WTC11 (cell line): ENCODE results near the gene SRSF9. TPM values are rescaled to one million over a fixed set of nuclear protein-coding genes. Genes with fewer than 3 reads are reported as not detected.

Experiments
- ATAC-seq: fragments of 200-7000 bp; cut with Tn5 transposase; 2 replicates; pipeline ENCODE4 v1.10.0; 2021; ENCODE audit warnings: mild to moderate bottlenecking, moderate library complexity
- CTCF ChIA-PET: fragments of 300-600 bp; sonication (Branson Sonifier 250); formaldehyde crosslinking; loops from one replicate; lab custom pipeline; 2021; ENCODE audit warnings: antibody characterized with exemption; lab: Charles Lee
- POLR2A ChIA-PET: fragments of 350-600 bp; sonication (Branson Sonifier 250); formaldehyde crosslinking; loops from one replicate; lab custom pipeline; 2021; ENCODE audit warnings: antibody characterized with exemption; lab: Charles Lee
- DNase-seq: peaks from one replicate; pipeline ENCODE4 v3.0.0; 2021; ENCODE audit warnings: low spot score
- H3K27ac Mint-ChIP-seq: 2 replicates; pipeline ENCODE4 v1.8.0; 2021; ENCODE audit warnings: mixed read lengths
- H3K27me3 Mint-ChIP-seq: 2 replicates; pipeline ENCODE4 v1.8.0; 2021; ENCODE audit warnings: low read depth, mild to moderate bottlenecking, moderate library complexity, mixed read lengths
- H3K36me3 Mint-ChIP-seq: 2 replicates; pipeline ENCODE4 v1.8.0; 2021; ENCODE audit warnings: mixed read lengths
- H3K4me1 Mint-ChIP-seq: 2 replicates; pipeline ENCODE4 v1.8.0; 2022; ENCODE audit warnings: mixed read lengths
- H3K4me3 Mint-ChIP-seq: 2 replicates; pipeline ENCODE4 v1.8.0; 2021; ENCODE audit warnings: mild to moderate bottlenecking, moderate library complexity, mixed read lengths
- H3K9me3 Mint-ChIP-seq: 2 replicates; pipeline ENCODE4 v1.8.0; 2021; ENCODE audit warnings: mixed read lengths
- CREB1 ChIP-seq: sonication (generic); formaldehyde crosslinking; IDR thresholded peaks from 2 replicates; pipeline ENCODE4 v1.8.0; 2023; ENCODE audit warnings: mild to moderate bottlenecking, missing genetic modification reagents
- CREM ChIP-seq: sonication (generic); formaldehyde crosslinking; IDR thresholded peaks from 2 replicates; pipeline ENCODE4 v1.8.1; 2022; ENCODE audit warnings: mild to moderate bottlenecking, missing genetic modification reagents, moderate library complexity
- GRHL2 ChIP-seq: fragments of 250-450 bp; sonication (Bioruptor Pico); IDR thresholded peaks from 2 replicates; pipeline ENCODE4 v1.8.0; 2022; ENCODE audit warnings: mild to moderate bottlenecking, moderate library complexity; ENCODE audit not compliant: insufficient replicate concordance, severe bottlenecking
- OVOL2 ChIP-seq: fragments of 250-450 bp; sonication (Bioruptor Pico); IDR thresholded peaks from 2 replicates; pipeline ENCODE4 v1.9.0; 2021; ENCODE audit warnings: mild to moderate bottlenecking, borderline replicate concordance
- SOX15 ChIP-seq: fragments of 250-450 bp; sonication (Bioruptor Pico); IDR thresholded peaks from 2 replicates; pipeline ENCODE4 v1.9.0; 2021; ENCODE audit warnings: mild to moderate bottlenecking
- ZNF219 ChIP-seq: sonication (generic); formaldehyde crosslinking; IDR thresholded peaks from 2 replicates; pipeline ENCODE4 v1.8.0; 2023; ENCODE audit warnings: missing genetic modification reagents, mild to moderate bottlenecking, borderline replicate concordance
- ZNF232 ChIP-seq: sonication (generic); formaldehyde crosslinking; IDR thresholded peaks from 2 replicates; pipeline ENCODE4 v1.8.0; 2022; ENCODE audit warnings: mild to moderate bottlenecking, missing genetic modification reagents
- ZNF416 ChIP-seq: fragments of 250-450 bp; sonication (Bioruptor Pico); IDR thresholded peaks from 2 replicates; pipeline ENCODE4 v1.9.0; 2021; ENCODE audit warnings: mild to moderate bottlenecking, inconsistent platforms
- total RNA-seq: library from RNA; stranded (reverse); gene quantifications from 3 replicates; pipeline ENCODE4 v1.2.3, GENCODE V29; 2021
- TF ChIP-seq, protein P1 (sequence below): sonication (generic); formaldehyde crosslinking; conservative IDR thresholded peaks from 2 replicates; pipeline ENCODE4 v1.8.1; 2022; ENCODE audit warnings: mild to moderate bottlenecking, missing genetic modification reagents
- TF ChIP-seq, protein P2 (sequence below): fragments of 250-450 bp; sonication (Bioruptor Pico); IDR thresholded peaks from 2 replicates; pipeline ENCODE4 v1.9.0; 2021; ENCODE audit warnings: mild to moderate bottlenecking, borderline replicate concordance
- TF ChIP-seq, protein P3 (sequence below): sonication (generic); formaldehyde crosslinking; IDR thresholded peaks from 2 replicates; pipeline ENCODE4 v1.8.0; 2022; ENCODE audit warnings: mild to moderate bottlenecking, missing genetic modification reagents
- TF ChIP-seq, protein P4 (sequence below): sonication (generic); formaldehyde crosslinking; IDR thresholded peaks from 2 replicates; pipeline ENCODE4 v1.8.0; 2022; ENCODE audit warnings: missing genetic modification reagents
- TF ChIP-seq, protein P5 (sequence below): sonication (generic); formaldehyde crosslinking; IDR thresholded peaks from 2 replicates; pipeline ENCODE4 v1.8.0; 2023; ENCODE audit warnings: missing genetic modification reagents
- TF ChIP-seq, protein P6 (sequence below): sonication (generic); formaldehyde crosslinking; IDR thresholded peaks from 2 replicates; pipeline ENCODE4 v1.8.1; 2023; ENCODE audit warnings: mild to moderate bottlenecking, missing genetic modification reagents, moderate library complexity

The SRSF9 gene
- total RNA-seq, 1 experiment from 2014 or later, result 286 TPM

DNA sequence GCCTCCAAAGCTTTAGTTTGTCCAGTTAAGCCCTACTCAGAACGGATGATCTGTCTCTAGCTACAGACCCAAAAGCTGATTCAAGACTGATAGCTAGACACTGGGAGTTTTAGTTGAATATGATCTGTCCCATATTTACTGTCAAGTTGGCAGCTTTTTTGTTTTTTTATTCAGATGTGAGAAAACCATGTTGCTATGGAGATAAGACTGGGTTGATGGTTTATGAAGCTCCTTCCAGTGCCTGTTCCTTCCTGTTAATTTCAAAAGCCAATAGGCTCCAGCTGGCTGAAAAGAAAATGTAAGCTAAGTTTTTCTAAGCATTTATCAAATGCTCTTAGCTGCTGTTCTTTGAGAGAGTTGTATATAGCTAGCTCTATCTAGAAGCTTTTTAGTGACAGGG lies 31.0 kb upstream of the SRSF9 start:
- H3K27me3 Mint-ChIP-seq, result no peaks in the 10 kb centered on the region
- H3K9me3 Mint-ChIP-seq, result no peaks in the 10 kb centered on the region; the same call in 1 of the 2 replicates
- TF ChIP-seq GRHL2 (CRISPR knock-in tag) (no peak), CREB1 (CRISPR knock-in tag) (no peak), SOX15 (CRISPR knock-in tag) (no peak), OVOL2 (no peak), CREM (CRISPR knock-in tag) (no peak), ZNF416 (CRISPR knock-in tag) (no peak), ZNF219 (CRISPR knock-in tag) (no peak), ZNF232 (no peak)
- TF ChIP-seq, protein P1, sequence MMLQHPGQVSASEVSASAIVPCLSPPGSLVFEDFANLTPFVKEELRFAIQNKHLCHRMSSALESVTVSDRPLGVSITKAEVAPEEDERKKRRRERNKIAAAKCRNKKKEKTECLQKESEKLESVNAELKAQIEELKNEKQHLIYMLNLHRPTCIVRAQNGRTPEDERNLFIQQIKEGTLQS (CRISPR knock-in tag), result no peak
- TF ChIP-seq, protein P2, sequence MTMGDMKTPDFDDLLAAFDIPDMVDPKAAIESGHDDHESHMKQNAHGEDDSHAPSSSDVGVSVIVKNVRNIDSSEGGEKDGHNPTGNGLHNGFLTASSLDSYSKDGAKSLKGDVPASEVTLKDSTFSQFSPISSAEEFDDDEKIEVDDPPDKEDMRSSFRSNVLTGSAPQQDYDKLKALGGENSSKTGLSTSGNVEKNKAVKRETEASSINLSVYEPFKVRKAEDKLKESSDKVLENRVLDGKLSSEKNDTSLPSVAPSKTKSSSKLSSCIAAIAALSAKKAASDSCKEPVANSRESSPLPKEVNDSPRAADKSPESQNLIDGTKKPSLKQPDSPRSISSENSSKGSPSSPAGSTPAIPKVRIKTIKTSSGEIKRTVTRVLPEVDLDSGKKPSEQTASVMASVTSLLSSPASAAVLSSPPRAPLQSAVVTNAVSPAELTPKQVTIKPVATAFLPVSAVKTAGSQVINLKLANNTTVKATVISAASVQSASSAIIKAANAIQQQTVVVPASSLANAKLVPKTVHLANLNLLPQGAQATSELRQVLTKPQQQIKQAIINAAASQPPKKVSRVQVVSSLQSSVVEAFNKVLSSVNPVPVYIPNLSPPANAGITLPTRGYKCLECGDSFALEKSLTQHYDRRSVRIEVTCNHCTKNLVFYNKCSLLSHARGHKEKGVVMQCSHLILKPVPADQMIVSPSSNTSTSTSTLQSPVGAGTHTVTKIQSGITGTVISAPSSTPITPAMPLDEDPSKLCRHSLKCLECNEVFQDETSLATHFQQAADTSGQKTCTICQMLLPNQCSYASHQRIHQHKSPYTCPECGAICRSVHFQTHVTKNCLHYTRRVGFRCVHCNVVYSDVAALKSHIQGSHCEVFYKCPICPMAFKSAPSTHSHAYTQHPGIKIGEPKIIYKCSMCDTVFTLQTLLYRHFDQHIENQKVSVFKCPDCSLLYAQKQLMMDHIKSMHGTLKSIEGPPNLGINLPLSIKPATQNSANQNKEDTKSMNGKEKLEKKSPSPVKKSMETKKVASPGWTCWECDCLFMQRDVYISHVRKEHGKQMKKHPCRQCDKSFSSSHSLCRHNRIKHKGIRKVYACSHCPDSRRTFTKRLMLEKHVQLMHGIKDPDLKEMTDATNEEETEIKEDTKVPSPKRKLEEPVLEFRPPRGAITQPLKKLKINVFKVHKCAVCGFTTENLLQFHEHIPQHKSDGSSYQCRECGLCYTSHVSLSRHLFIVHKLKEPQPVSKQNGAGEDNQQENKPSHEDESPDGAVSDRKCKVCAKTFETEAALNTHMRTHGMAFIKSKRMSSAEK (CRISPR knock-in tag), result no peak
- TF ChIP-seq, protein P3, sequence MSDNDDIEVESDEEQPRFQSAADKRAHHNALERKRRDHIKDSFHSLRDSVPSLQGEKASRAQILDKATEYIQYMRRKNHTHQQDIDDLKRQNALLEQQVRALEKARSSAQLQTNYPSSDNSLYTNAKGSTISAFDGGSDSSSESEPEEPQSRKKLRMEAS (CRISPR knock-in tag), result no peak
- TF ChIP-seq, protein P4, sequence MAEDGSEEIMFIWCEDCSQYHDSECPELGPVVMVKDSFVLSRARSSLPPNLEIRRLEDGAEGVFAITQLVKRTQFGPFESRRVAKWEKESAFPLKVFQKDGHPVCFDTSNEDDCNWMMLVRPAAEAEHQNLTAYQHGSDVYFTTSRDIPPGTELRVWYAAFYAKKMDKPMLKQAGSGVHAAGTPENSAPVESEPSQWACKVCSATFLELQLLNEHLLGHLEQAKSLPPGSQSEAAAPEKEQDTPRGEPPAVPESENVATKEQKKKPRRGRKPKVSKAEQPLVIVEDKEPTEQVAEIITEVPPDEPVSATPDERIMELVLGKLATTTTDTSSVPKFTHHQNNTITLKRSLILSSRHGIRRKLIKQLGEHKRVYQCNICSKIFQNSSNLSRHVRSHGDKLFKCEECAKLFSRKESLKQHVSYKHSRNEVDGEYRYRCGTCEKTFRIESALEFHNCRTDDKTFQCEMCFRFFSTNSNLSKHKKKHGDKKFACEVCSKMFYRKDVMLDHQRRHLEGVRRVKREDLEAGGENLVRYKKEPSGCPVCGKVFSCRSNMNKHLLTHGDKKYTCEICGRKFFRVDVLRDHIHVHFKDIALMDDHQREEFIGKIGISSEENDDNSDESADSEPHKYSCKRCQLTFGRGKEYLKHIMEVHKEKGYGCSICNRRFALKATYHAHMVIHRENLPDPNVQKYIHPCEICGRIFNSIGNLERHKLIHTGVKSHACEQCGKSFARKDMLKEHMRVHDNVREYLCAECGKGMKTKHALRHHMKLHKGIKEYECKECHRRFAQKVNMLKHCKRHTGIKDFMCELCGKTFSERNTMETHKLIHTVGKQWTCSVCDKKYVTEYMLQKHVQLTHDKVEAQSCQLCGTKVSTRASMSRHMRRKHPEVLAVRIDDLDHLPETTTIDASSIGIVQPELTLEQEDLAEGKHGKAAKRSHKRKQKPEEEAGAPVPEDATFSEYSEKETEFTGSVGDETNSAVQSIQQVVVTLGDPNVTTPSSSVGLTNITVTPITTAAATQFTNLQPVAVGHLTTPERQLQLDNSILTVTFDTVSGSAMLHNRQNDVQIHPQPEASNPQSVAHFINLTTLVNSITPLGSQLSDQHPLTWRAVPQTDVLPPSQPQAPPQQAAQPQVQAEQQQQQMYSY (CRISPR knock-in tag), result no peak
- TF ChIP-seq, protein P5, sequence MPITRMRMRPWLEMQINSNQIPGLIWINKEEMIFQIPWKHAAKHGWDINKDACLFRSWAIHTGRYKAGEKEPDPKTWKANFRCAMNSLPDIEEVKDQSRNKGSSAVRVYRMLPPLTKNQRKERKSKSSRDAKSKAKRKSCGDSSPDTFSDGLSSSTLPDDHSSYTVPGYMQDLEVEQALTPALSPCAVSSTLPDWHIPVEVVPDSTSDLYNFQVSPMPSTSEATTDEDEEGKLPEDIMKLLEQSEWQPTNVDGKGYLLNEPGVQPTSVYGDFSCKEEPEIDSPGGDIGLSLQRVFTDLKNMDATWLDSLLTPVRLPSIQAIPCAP (CRISPR knock-in tag), result no peak
- TF ChIP-seq, protein P6, sequence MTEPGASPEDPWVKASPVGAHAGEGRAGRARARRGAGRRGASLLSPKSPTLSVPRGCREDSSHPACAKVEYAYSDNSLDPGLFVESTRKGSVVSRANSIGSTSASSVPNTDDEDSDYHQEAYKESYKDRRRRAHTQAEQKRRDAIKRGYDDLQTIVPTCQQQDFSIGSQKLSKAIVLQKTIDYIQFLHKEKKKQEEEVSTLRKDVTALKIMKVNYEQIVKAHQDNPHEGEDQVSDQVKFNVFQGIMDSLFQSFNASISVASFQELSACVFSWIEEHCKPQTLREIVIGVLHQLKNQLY (CRISPR knock-in tag), result no peak
- ChIA-PET CTCF (interaction anchor here (0.8 to 1.0 kb wide), 3 partner anchors 28 to 148 kb away, joined by 3 to 4 read pairs (median 4); partner anchors contain the start of gene COQ5), POLR2A (interaction anchor here (0.5 kb wide), 1 partner anchor 8 kb away, joined by 3 read pairs; no protein-coding TSS in a partner anchor)
- peak overlapping the region; percentile 30 for H3K27ac Mint-ChIP-seq
- peaks cover 54% of the 10 kb centered on the region for H3K36me3 Mint-ChIP-seq
- no peak for DNase-seq
- ATAC-seq, result no peak
- no peak overlapping the region for H3K4me3 Mint-ChIP-seq
- peaks cover 40% of the 10 kb centered on the region for H3K4me1 Mint-ChIP-seq
